ENCODE results near the gene NLGN4Y. TPM values are rescaled to one million over a fixed set of nuclear protein-coding genes. Genes with fewer than 3 reads are reported as not detected.

Gene NLGN4Y
- total RNA-seq, 6 experiments from 2014 or later = 6.9 TPM; not detected in 5

GRCh38 chrY:14828531-14828930 lies 304.2 kb downstream of the NLGN4Y start:
- H3K4me3 ChIP-seq = no peak overlapping the region
- no peak for ATAC-seq
- no peak overlapping the region for H3K27ac ChIP-seq
- no CpG with 5 or more reads among the region's 5 CpGs for WGBS (ENCODE audit: insufficient coverage, low coverage, low lambda C conversion rate, missing lambda C conversion rate)
- TF ChIP-seq POLR2A (IDR thresholded peaks at IDR 0.05) = no peak
- TF ChIP-seq CTCF (IDR thresholded peaks at IDR 0.05) = no peak
- no peaks in the 10 kb centered on the region for H3K36me3 ChIP-seq
- DNase-seq = no peak
- H3K9me3 ChIP-seq = no peaks in the 10 kb centered on the region
- intact Hi-C loops (cut with DNase I) = no loop called here
- no peaks in the 10 kb centered on the region for H3K27me3 ChIP-seq
- H3K4me1 ChIP-seq = no peaks in the 10 kb centered on the region

GRCh38 chrY:14829366-14829885 lies 305.1 kb downstream of the NLGN4Y start:
- Histone ChIP-seq H3K9me3 (no peaks in the 10 kb centered on the region), H3K4me1 (no peaks in the 10 kb centered on the region), H3K4me3 (no peak overlapping the region), H3K27ac (no peak overlapping the region), H3K27me3 (no peaks in the 10 kb centered on the region), H3K36me3 (no peaks in the 10 kb centered on the region)
- ATAC-seq (no peak), DNase-seq (no peak)
- intact Hi-C loops (cut with DNase I) = no loop called here
- no CpG with 5 or more reads among the region's 9 CpGs for WGBS (ENCODE audit: insufficient coverage, low coverage, low lambda C conversion rate, missing lambda C conversion rate)
- no peak for TF ChIP-seq CTCF (IDR thresholded peaks at IDR 0.05)
- no peak for TF ChIP-seq POLR2A (IDR thresholded peaks at IDR 0.05)

- intact Hi-C loops (cut with DNase I) = no loop called here
Measured at GRCh38 chrY:14834103-14835060, 310.1 kb downstream of the NLGN4Y start.

GRCh38 chrY:14837466-14837865 lies 313.1 kb downstream of the NLGN4Y start:
- Histone ChIP-seq H3K27me3 (no peaks in the 10 kb centered on the region), H3K36me3 (no peaks in the 10 kb centered on the region), H3K27ac (no peak overlapping the region), H3K4me3 (no peak overlapping the region), H3K9me3 (no peaks in the 10 kb centered on the region), H3K4me1 (no peaks in the 10 kb centered on the region)
- TF ChIP-seq CTCF (IDR thresholded peaks at IDR 0.05) = no peak
- no peak for TF ChIP-seq POLR2A (IDR thresholded peaks at IDR 0.05)
- DNase-seq = no peak
- no CpG with 5 or more reads among the region's 3 CpGs for WGBS (ENCODE audit: insufficient coverage, low coverage, low lambda C conversion rate, missing lambda C conversion rate)
- ATAC-seq = no peak
- intact Hi-C loops (cut with DNase I) = no loop called here

More at GRCh38 chrY:14834103-14835060, 310.1 kb downstream of the NLGN4Y start:
- no peaks in the 10 kb centered on the region for H3K36me3 ChIP-seq
- no peak overlapping the region for H3K4me3 ChIP-seq
- no peak overlapping the region for H3K27ac ChIP-seq
- no peak for DNase-seq
- WGBS (ENCODE audit: insufficient coverage, low coverage, low lambda C conversion rate, missing lambda C conversion rate) = no CpG with 5 or more reads among the region's 4 CpGs
- H3K4me1 ChIP-seq = no peaks in the 10 kb centered on the region
- no peaks in the 10 kb centered on the region for H3K27me3 ChIP-seq
- ATAC-seq = no peak
- TF ChIP-seq CTCF (IDR thresholded peaks at IDR 0.05) = no peak
- no peaks in the 10 kb centered on the region for H3K9me3 ChIP-seq
